GM12875 (cell line): ENCODE results near the gene ADAD1.

Experiments
- H3K4me3 ChIP-seq: one replicate; pipeline ENCODE4 v1.5.1; 2011; ENCODE audit warnings: low read depth, low read length, control low read depth
- TF ChIP-seq, protein P1 (sequence below): IDR thresholded peaks from 2 replicates; pipeline ENCODE4 v1.5.1; 2011; ENCODE audit warnings: low read depth, mild to moderate bottlenecking, control low read depth, inconsistent platforms, low read length, moderate library complexity, borderline replicate concordance; ENCODE audit not compliant: insufficient read depth

ADAD1 gene

DNA sequence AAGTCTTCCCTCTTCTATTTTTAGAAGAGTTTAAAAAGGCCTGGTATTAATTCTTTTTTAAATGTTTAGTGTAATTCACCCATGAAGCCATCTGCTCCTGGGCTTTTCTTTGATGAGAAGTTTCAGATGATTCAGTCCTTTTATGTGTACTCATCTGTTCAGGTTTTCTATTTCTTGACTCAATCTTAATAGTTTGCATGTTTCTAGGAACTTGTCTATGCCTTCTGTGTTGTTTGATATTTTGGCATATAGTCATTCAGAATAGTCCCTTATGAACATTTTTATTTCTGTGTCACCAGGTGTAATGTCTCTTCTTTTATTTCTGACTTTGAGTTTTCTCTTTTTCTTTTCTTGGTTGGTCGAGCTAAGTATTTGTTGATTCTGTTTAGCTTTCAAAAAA is 97.9 kb downstream of the ADAD1 start:
- no peak overlapping the region for H3K4me3 ChIP-seq
- TF ChIP-seq, protein P1, sequence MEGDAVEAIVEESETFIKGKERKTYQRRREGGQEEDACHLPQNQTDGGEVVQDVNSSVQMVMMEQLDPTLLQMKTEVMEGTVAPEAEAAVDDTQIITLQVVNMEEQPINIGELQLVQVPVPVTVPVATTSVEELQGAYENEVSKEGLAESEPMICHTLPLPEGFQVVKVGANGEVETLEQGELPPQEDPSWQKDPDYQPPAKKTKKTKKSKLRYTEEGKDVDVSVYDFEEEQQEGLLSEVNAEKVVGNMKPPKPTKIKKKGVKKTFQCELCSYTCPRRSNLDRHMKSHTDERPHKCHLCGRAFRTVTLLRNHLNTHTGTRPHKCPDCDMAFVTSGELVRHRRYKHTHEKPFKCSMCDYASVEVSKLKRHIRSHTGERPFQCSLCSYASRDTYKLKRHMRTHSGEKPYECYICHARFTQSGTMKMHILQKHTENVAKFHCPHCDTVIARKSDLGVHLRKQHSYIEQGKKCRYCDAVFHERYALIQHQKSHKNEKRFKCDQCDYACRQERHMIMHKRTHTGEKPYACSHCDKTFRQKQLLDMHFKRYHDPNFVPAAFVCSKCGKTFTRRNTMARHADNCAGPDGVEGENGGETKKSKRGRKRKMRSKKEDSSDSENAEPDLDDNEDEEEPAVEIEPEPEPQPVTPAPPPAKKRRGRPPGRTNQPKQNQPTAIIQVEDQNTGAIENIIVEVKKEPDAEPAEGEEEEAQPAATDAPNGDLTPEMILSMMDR = no peak
